Suprapubic skin (tissue), 3 donors: ENCODE data around the gene RBM19.

Source experiments
- CTCF ChIP-seq, 2 donors: fragments of 200-600 bp in 1 of 2; fragments of 450-650 bp in 1 of 2; sonication (generic) in 1 of 2; IDR thresholded peaks; one replicate each; pipeline ENCODE4 v1.5.1; 2016 to 2019; ENCODE audit warnings: antibody characterized with exemption in 2 of 2, mild to moderate bottlenecking in 1 of 2, moderate library complexity in 1 of 2
- EP300 ChIP-seq: sonication (generic); formaldehyde crosslinking; IDR thresholded peaks from one replicate; pipeline ENCODE4 v1.6.1; 2017; ENCODE audit warnings: antibody characterized with exemption

DNA sequence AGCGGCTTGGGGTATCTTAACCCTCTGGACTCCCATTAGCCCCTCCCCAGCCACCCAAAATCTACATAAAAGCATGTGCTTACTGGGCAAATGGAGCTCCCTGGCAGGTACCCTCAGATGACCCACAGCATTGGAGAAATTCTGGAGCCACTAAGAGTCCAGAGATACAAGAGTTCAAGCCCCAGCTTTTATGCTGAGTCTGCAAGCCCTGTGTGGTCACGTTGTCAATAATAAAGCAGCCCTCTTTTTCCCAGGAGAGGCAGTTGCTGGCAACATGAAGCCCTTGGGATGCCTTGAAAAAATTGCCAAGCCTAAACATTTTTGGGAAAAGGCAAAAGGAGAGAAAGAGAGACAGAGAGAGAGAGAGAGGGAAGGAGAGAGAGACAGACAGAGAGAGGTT is 83.4 kb downstream of the RBM19 start:
- TF ChIP-seq CTCF (IDR thresholded peaks at IDR 0.05), result no peak
- TF ChIP-seq EP300, result no peak
